ENCODE results near the gene FIS1. TPM values are rescaled to one million over a fixed set of nuclear protein-coding genes. Genes with fewer than 3 reads are reported as not detected.
"Not testable (repeated sequence)": the region's sequence is repeated elsewhere in the genome, so short reads cannot be mapped to it uniquely, and the experiment has no call there.

Gene FIS1
- total and polyA plus RNA-seq, 11 donors: 204 to 491 (median 282) TPM

DNA sequence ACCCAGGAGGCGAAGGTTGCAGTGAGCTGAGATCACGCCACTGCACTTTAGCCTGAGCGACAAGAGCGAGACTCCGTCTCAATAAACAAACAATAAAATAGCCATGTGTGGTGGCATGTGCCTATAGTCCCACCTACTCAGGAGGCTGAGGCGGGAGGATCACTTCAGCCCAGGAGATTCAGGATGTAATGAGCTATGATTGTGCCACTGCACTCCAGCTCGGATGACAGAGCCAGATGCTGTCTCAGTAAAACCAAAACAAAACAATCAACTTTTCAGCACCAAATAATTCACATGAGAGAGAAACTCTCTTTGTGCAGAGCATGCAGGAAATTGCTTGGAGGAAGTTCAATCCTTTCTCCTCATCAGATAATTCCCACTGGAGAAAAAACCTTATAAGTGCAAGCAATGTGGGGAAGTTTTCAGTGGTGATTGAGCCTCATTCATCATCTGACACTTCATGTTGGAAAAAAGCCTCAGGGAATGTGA is 13.4 kb upstream of the FIS1 start:
- intact Hi-C loops (cut with DNase I): no loop called here
- Histone ChIP-seq H3K4me3 (no peak overlapping the region), H3K9me3 (no peaks in the 10 kb centered on the region), H3K4me1 (no peaks in the 10 kb centered on the region), H3K36me3 (no peaks in the 10 kb centered on the region), H3K27ac (no peak overlapping the region), H3K27me3 (no peaks in the 10 kb centered on the region)
- 44 to 70% (median 57%) methylated on average over 7 of the region's 7 CpGs for WGBS, 4 donors
- no peak for DNase-seq
- no peak for TF ChIP-seq POLR2A (IDR thresholded peaks at IDR 0.05)
- TF ChIP-seq, protein P1, sequence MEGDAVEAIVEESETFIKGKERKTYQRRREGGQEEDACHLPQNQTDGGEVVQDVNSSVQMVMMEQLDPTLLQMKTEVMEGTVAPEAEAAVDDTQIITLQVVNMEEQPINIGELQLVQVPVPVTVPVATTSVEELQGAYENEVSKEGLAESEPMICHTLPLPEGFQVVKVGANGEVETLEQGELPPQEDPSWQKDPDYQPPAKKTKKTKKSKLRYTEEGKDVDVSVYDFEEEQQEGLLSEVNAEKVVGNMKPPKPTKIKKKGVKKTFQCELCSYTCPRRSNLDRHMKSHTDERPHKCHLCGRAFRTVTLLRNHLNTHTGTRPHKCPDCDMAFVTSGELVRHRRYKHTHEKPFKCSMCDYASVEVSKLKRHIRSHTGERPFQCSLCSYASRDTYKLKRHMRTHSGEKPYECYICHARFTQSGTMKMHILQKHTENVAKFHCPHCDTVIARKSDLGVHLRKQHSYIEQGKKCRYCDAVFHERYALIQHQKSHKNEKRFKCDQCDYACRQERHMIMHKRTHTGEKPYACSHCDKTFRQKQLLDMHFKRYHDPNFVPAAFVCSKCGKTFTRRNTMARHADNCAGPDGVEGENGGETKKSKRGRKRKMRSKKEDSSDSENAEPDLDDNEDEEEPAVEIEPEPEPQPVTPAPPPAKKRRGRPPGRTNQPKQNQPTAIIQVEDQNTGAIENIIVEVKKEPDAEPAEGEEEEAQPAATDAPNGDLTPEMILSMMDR (IDR thresholded peaks at IDR 0.05): no peak
- ATAC-seq: no peak

DNA sequence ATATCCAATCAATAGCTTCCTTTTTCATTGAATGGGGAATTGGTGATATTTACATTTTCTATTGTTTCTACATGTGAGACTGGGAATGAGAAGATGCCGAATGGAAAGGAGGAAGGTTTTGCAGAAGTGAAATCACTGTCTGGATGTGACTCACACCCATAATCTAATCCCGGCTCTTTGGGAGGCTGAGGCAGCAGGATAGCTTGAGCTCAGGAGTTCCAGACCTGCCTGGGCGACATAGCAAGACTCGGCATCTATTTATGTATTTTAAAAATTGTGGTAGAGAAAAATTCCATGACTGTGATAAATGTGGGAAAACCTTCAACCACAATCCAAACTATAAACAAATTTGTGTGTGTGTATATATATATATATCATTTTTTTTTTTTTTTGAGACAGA is 10.9 kb upstream of the FIS1 start:
- Histone ChIP-seq H3K27me3 (no peaks in the 10 kb centered on the region), H3K9me3 (no peaks in the 10 kb centered on the region), H3K27ac (no peak overlapping the region), H3K36me3 (no peaks in the 10 kb centered on the region), H3K4me1 (peaks cover 2 to 15% (median 10%) of the 10 kb centered on the region in 12 donors), H3K4me3 (no peak overlapping the region)
- no peak for TF ChIP-seq POLR2A (IDR thresholded peaks at IDR 0.05)
- TF ChIP-seq, protein P1 (IDR thresholded peaks at IDR 0.05): no peak
- intact Hi-C loops (cut with DNase I): no loop called here
- ATAC-seq: no peak
- no peak for DNase-seq
- WGBS, 4 donors: 73 to 80% (median 79%) methylated on average over 4 of the region's 4 CpGs

DNA sequence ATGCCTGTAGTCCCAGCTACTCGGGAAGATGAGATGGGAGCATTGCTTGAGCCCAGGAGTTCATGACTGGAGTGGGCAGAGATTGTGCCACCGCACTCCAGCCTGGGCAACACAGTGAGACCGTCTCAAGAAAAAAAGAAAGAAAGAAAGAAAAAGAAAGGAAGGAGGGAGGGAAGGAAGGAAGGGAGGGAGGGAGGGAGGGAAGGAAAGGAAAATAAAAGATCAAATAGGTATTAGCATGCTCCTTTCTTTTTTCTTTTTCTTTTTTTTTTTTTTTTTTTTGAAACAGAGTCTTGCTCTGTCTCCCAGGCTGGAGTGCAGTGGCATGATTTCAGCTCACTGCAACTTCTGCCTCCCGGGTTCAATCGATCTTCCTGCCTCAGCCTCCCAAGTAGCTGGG is 8.3 kb upstream of the FIS1 start:
- H3K27ac ChIP-seq, DNase-seq, H3K9me3 ChIP-seq, H3K4me3 ChIP-seq, H3K27me3 ChIP-seq, ATAC-seq: not testable (repeated sequence)
- 84 to 89% (median 87%) methylated on average over 5 of the region's 5 CpGs for WGBS, 4 donors
- intact Hi-C loops (cut with DNase I): loop anchor here in 5 of 10 donors (2.0 to 5.0 kb wide), 3 partner anchors 30 to 41 kb away; partner anchors contain the start of genes PLOD3 (in 3 of the 5) and ZNHIT1 (in 3 of the 5)
- H3K4me1 ChIP-seq: peaks cover 3 to 24% (median 17%) of the 10 kb centered on the region in 12 donors
- H3K36me3 ChIP-seq: peaks cover 0 to 22% (median 15%) of the 10 kb centered on the region in 9 donors

DNA sequence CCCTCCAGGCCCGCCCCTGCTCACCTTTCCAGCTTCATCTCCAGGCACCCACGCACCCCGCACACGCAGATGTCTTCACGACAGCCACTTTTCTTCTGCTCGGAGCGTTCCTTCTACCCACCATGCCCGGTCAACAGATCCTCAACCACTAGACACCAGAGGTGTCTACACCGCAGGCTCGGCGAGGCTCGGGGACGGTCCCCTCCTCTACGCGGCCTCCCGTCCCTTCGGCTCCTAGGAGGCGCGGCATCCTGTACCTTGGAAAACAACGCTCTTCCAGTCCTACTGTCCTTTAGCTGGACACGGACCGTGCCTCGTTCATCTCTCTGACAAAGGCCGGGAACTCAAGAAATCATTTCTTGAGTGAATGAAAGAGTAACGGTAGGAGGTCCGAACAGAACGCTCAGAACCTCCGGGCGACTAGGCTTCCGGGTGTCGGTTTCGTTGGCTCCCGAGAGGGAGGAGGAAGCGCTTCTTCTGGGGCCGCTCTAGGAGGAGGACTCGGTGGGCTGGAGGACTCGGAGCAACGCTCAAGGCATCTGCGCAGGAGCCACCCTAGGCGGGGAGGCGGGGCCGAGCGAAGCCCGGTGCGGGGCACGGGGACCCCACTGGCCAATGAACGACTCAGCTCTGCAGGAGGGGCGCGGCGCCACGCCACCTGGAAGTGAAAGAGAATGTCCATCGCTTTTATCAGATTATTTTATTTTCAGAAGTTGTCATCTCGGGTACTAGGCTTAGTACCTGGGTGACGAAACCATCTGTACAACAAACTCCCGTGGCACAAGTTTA is 7.2 kb upstream of the FIS1 start:
- no peaks in the 10 kb centered on the region for H3K9me3 ChIP-seq
- 0 to 1% (median 1%) methylated on average over 35 to 55 of the region's 55 CpGs for WGBS, 4 donors
- H3K36me3 ChIP-seq: peaks cover 0 to 26% (median 15%) of the 10 kb centered on the region in 9 donors
- DNase-seq (peak; percentile 96 to 99 (median 99)), ATAC-seq (peak; percentile 100)
- intact Hi-C loops (cut with DNase I): loop anchor here in 6 of 10 donors (1.0 to 5.0 kb wide), 5 partner anchors 8 to 40 kb away; partner anchors contain the start of genes PLOD3 (in 3 of the 6) and ZNHIT1 (in 3 of the 6)
- no peaks in the 10 kb centered on the region for H3K27me3 ChIP-seq
- peak overlapping the region; percentile 66 to 98 (median 87) for H3K4me3 ChIP-seq
- peaks cover 3 to 24% (median 17%) of the 10 kb centered on the region in 12 donors for H3K4me1 ChIP-seq
- TF ChIP-seq POLR2A (IDR thresholded peaks at IDR 0.05): peak in 1 of 2 donors; percentile 47
- TF ChIP-seq, protein P1 (IDR thresholded peaks at IDR 0.05): peak in 1 of 12 donors; percentile 9
- peak overlapping the region in 11 of 12 donors; percentile 17 to 81 (median 67) for H3K27ac ChIP-seq
